ENCODE data around the gene TTC7B. TPM values are rescaled to one million over a fixed set of nuclear protein-coding genes. Genes with fewer than 3 reads are reported as not detected.

Gene TTC7B
- total RNA-seq, 1 donor from 2014 or later: 40.3 TPM

GRCh38 chr14:90513161-90514014, 302.8 kb downstream of the TTC7B start:
- Mint-ChIP-seq H3K36me3 (ENCODE audit: low read depth) (no peaks in the 10 kb centered on the region), H3K4me1 (ENCODE audit: low read depth) (no peaks in the 10 kb centered on the region), H3K4me3 (ENCODE audit: unreplicated experiment) (no peak overlapping the region), H3K27ac (ENCODE audit: unreplicated experiment) (no peak overlapping the region), H3K9me3 (ENCODE audit: low read depth) (no peaks in the 10 kb centered on the region), H3K27me3 (ENCODE audit: low read depth) (peaks cover 10% of the 10 kb centered on the region)
- no peak for DNase-seq (ENCODE audit: low spot score)
- TF ChIP-seq, protein P1, sequence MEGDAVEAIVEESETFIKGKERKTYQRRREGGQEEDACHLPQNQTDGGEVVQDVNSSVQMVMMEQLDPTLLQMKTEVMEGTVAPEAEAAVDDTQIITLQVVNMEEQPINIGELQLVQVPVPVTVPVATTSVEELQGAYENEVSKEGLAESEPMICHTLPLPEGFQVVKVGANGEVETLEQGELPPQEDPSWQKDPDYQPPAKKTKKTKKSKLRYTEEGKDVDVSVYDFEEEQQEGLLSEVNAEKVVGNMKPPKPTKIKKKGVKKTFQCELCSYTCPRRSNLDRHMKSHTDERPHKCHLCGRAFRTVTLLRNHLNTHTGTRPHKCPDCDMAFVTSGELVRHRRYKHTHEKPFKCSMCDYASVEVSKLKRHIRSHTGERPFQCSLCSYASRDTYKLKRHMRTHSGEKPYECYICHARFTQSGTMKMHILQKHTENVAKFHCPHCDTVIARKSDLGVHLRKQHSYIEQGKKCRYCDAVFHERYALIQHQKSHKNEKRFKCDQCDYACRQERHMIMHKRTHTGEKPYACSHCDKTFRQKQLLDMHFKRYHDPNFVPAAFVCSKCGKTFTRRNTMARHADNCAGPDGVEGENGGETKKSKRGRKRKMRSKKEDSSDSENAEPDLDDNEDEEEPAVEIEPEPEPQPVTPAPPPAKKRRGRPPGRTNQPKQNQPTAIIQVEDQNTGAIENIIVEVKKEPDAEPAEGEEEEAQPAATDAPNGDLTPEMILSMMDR (IDR thresholded peaks at IDR 0.05): no peak

DNA sequence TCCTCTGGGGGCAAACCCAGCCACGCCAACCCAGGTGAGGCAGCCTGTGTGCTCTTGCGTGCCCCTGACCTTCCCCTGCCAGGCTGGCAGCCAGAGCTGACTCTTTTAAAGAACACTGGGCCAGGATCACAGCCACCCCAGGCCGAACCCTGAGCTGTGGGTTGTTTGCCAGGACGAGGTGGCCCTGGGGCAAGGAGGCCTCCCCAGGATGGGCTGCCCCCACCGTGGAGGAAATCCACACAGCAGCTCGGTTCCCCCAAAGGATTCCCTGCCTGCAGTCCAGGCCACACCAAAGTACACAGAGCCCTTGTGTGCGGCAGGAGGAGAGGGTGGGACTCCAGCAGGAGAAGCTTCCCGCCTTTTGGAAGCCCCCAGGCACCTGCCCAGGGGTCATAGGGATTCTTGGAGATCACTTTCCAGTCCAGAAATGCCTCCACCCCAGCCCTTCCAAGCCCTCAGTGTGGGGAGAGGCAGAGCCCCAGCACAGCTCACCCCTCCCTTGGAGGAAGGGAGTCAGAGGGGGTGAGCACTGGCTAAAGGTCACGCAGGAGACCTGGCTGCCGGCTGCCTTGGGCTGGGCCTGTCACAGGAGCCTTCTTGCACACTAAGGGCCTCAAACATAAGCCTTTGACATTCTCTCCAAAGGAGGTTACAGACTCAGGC, 303.8 kb downstream of the TTC7B start:
- H3K27me3 Mint-ChIP-seq (ENCODE audit: low read depth): peaks cover 10% of the 10 kb centered on the region

GRCh38 chr14:90511795-90512328, 304.4 kb downstream of the TTC7B start:
- Mint-ChIP-seq H3K9me3 (ENCODE audit: low read depth) (no peaks in the 10 kb centered on the region), H3K27me3 (ENCODE audit: low read depth) (peaks cover 10% of the 10 kb centered on the region), H3K27ac (ENCODE audit: unreplicated experiment) (no peak overlapping the region), H3K4me3 (ENCODE audit: unreplicated experiment) (no peak overlapping the region), H3K4me1 (ENCODE audit: low read depth) (no peaks in the 10 kb centered on the region), H3K36me3 (ENCODE audit: low read depth) (no peaks in the 10 kb centered on the region)
- no peak for DNase-seq (ENCODE audit: low spot score)
- TF ChIP-seq, protein P1 (IDR thresholded peaks at IDR 0.05): no peak

More for the DNA sequence above, 303.8 kb downstream of the TTC7B start:
- TF ChIP-seq, protein P1 (IDR thresholded peaks at IDR 0.05): no peak
- DNase-seq (ENCODE audit: low spot score): no peak
- Mint-ChIP-seq H3K36me3 (ENCODE audit: low read depth) (no peaks in the 10 kb centered on the region), H3K9me3 (ENCODE audit: low read depth) (no peaks in the 10 kb centered on the region), H3K27ac (ENCODE audit: unreplicated experiment) (no peak overlapping the region), H3K4me3 (ENCODE audit: unreplicated experiment) (no peak overlapping the region), H3K4me1 (ENCODE audit: low read depth) (no peaks in the 10 kb centered on the region)

DNA sequence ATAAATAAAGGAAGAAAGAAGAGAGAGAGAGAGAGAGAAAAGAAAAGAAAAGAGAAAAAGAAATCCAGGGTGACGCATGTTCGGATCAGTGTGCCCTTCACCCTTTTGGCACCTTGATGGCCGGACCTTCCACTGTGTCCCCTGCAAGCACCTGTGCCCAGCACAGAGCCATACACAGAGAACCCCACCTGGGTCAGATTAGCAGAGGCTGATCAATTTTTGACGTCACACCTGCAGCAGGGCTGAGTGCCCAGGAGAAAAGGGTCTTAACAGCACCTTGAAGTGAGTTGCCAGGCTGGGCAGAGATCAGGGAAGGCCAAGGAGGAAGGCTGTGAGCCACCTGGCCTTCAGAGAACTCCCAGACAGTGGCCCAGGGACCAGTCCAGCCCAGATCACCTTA, 305.0 kb downstream of the TTC7B start:
- no peaks in the 10 kb centered on the region for H3K36me3 Mint-ChIP-seq (ENCODE audit: low read depth)
- H3K4me3 Mint-ChIP-seq (ENCODE audit: unreplicated experiment): no peak overlapping the region
- H3K9me3 Mint-ChIP-seq (ENCODE audit: low read depth): no peaks in the 10 kb centered on the region
- H3K27me3 Mint-ChIP-seq (ENCODE audit: low read depth): peaks cover 10% of the 10 kb centered on the region
- TF ChIP-seq, protein P1 (IDR thresholded peaks at IDR 0.05): no peak
- no peaks in the 10 kb centered on the region for H3K4me1 Mint-ChIP-seq (ENCODE audit: low read depth)
- H3K27ac Mint-ChIP-seq (ENCODE audit: unreplicated experiment): no peak overlapping the region
- no peak for DNase-seq (ENCODE audit: low spot score)

DNA sequence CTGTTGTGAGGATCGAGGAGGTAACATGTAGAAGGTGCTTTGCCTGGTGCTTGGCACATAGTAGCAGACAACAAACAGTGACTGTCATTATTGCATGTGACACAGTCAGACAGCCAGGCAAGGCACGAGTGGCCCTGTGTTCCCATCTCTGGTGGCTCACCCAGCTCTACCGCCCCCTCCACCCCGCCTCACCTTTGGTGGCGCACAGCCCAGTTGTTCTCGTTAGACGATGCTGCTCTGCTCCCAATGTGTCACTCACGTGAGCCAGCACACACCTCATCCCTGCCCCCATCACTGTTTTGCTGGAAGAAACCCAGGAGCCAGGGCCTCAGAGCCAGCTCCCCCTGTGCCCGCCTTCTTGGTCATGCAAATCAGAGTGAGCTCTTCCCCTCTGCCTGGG, 306.1 kb downstream of the TTC7B start:
- no peak overlapping the region for H3K27ac Mint-ChIP-seq (ENCODE audit: unreplicated experiment)
- peaks cover 10% of the 10 kb centered on the region for H3K27me3 Mint-ChIP-seq (ENCODE audit: low read depth)
- H3K36me3 Mint-ChIP-seq (ENCODE audit: low read depth): no peaks in the 10 kb centered on the region
- DNase-seq (ENCODE audit: low spot score): no peak
- no peaks in the 10 kb centered on the region for H3K9me3 Mint-ChIP-seq (ENCODE audit: low read depth)
- TF ChIP-seq, protein P1 (IDR thresholded peaks at IDR 0.05): no peak
- H3K4me3 Mint-ChIP-seq (ENCODE audit: unreplicated experiment): no peak overlapping the region
- H3K4me1 Mint-ChIP-seq (ENCODE audit: low read depth): no peaks in the 10 kb centered on the region
